ENCODE measurements around the gene ZNF236.

DNA sequence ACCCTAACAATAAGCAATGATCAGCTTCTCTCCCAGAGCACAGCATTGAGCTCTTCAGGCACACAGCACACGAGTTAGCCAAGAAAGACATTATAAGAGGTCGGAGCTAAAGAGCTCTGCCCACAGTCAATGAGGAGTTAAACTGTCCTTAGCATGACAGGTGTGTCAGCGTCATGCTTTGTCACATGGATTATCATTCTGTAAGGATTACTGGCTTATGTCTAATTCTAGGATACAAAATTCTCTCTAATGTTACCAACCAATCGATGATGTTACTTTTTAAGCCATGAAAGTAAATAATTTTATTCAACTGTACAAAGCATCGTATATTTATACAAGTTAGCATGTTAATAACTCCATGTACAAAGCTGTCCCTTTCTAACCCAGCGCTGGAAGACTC lies 108.8 kb downstream of the ZNF236 start:
- TF ChIP-seq POLR2A (IDR thresholded peaks at IDR 0.05; ENCODE audit: low read depth, low read length) (no peak), CTCF (IDR thresholded peaks at IDR 0.05 in 2 of 3, conservative IDR thresholded peaks at IDR 0.05 in 1 of 3; ENCODE audit: control insufficient read depth in 2 of 3, extremely low read depth in 1 of 3, insufficient read depth in 1 of 3, low read depth in 3 of 3, low read length in 3 of 3) (no peak)
